Dendritic cell treated with granulocyte-macrophage colony-stimulating factor and Interleukin-4, amounts not matched to agents 40 ng/mL and 50 ng/mL, for 4 days (primary cell): Measurements from ENCODE around the gene CHAD.
A peak's percentile ranks its signal among the peaks of the same experiment; 100 is the strongest.
"Not testable (repeated sequence)": the region's sequence is repeated elsewhere in the genome, so short reads cannot be mapped to it uniquely, and the experiment has no call there.

Experiments used
- H3K27ac Mint-ChIP-seq: one replicate; pipeline ENCODE4 v1.8.0; 2022; ENCODE audit warnings: mild to moderate bottlenecking, mixed read lengths
- H3K27me3 Mint-ChIP-seq: one replicate; pipeline ENCODE4 v1.8.0; 2022; ENCODE audit warnings: mild to moderate bottlenecking, mixed read lengths
- H3K36me3 Mint-ChIP-seq: one replicate; pipeline ENCODE4 v1.8.0; 2022; ENCODE audit warnings: low read depth, mixed read lengths
- H3K4me1 Mint-ChIP-seq: one replicate; pipeline ENCODE4 v1.8.0; 2022; ENCODE audit warnings: low read depth, mixed read lengths
- H3K4me3 Mint-ChIP-seq: one replicate; pipeline ENCODE4 v1.8.0; 2022; ENCODE audit warnings: mild to moderate bottlenecking, moderate library complexity, mixed read lengths
- H3K9me3 Mint-ChIP-seq: one replicate; pipeline ENCODE4 v1.8.0; 2022; ENCODE audit warnings: mixed read lengths
- intact Hi-C: fragments of 100-400 bp; cut with micrococcal nuclease; formaldehyde crosslinking; loops from one replicate; pipeline ENCODE4 v1.15.0; 2022

The CHAD gene

DNA sequence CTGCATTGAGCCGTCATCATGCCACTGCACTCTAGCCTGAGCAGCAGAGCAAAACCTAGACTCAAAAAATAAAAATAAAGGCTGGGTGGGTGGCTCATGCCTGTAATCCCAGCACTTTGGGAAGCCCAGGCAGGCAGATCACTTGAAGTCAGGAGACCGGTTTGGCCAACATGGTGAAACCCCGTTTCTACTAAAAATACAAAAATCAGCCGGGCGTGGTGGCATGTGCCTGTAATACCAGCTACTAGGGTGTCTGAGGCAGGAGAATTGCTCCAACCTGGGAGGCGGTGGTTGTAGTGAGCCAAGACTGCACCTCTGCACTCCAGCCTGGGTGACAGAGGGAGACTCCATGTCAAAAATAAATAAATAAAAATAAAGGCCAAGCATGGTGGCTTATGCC is 40.6 kb downstream of the CHAD start:
- peaks cover 55% of the 10 kb centered on the region for H3K36me3 Mint-ChIP-seq
- peak overlapping the region; percentile 86 for H3K4me3 Mint-ChIP-seq
- H3K27ac Mint-ChIP-seq: peak overlapping the region; percentile 83
- intact Hi-C loops, H3K27me3 Mint-ChIP-seq, H3K9me3 Mint-ChIP-seq: not testable (repeated sequence)
- H3K4me1 Mint-ChIP-seq: peaks cover 51% of the 10 kb centered on the region

- Mint-ChIP-seq H3K4me3 (peak overlapping the region; percentile 86), H3K9me3 (no peaks in the 10 kb centered on the region), H3K36me3 (peaks cover 47% of the 10 kb centered on the region), H3K27me3 (no peaks in the 10 kb centered on the region), H3K27ac (peak overlapping the region; percentile 83), H3K4me1 (peaks cover 51% of the 10 kb centered on the region)
- intact Hi-C loops: loop anchor here (1.0 kb wide), 1 partner anchor 30 kb away; the partner anchor contains the start of gene LRRC59
Observed at GRCh38 chr17:50426814-50427787, 41.6 kb downstream of the CHAD start.

DNA sequence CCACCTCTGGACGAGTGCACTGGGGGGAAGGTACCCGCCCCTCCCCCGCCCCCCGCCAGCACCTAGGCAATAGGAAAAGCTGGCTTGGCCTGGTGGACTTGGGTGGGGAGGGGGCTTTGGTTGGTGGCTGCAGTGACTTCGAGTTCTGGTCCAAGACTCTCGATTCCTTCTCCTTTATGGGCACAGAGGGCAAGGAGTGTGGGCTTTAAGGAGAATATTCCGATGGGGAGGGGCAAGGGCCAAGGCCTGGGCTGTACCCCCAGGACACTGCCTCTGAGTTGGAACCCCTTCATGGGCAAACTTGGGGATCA is 42.3 kb downstream of the CHAD start:
- Mint-ChIP-seq H3K4me1 (peaks cover 56% of the 10 kb centered on the region), H3K27me3 (no peaks in the 10 kb centered on the region), H3K9me3 (no peaks in the 10 kb centered on the region), H3K27ac (peak overlapping the region; percentile 83), H3K4me3 (peak overlapping the region; percentile 86), H3K36me3 (peaks cover 40% of the 10 kb centered on the region)
- intact Hi-C loops: loop anchor here (1.0 kb wide), 1 partner anchor 29 kb away; the partner anchor contains the start of gene LRRC59

- H3K36me3 Mint-ChIP-seq: peaks cover 35% of the 10 kb centered on the region
- peak within 1 kb of the TSS; percentile 86 for H3K4me3 Mint-ChIP-seq
- no peaks in the 10 kb centered on the region for H3K9me3 Mint-ChIP-seq
- H3K4me1 Mint-ChIP-seq: peaks cover 61% of the 10 kb centered on the region
- intact Hi-C loops: loop anchor here (1.0 kb wide), 1 partner anchor 29 kb away; the partner anchor contains the start of gene LRRC59
- peak within 1 kb of the TSS; percentile 83 for H3K27ac Mint-ChIP-seq
- no peaks in the 10 kb centered on the region for H3K27me3 Mint-ChIP-seq
Observed at GRCh38 chr17:50425682-50426471, 42.8 kb downstream of the CHAD start, which contains the start of gene ACSF2. Gene ACSF2 (plus strand): TSS chr17:50426218. CDS start chr17:50426262, 44 bp downstream.

- Mint-ChIP-seq H3K27me3 (no peaks in the 10 kb centered on the region), H3K4me3 (peak overlapping the region; percentile 71), H3K9me3 (no peaks in the 10 kb centered on the region), H3K27ac (peak overlapping the region; percentile 83), H3K36me3 (peaks cover 33% of the 10 kb centered on the region), H3K4me1 (peaks cover 67% of the 10 kb centered on the region)
- intact Hi-C loops: no loop called here
Observed at GRCh38 chr17:50424996-50425681, 43.5 kb downstream of the CHAD start.

- no peaks in the 10 kb centered on the region for H3K9me3 Mint-ChIP-seq
- peak overlapping the region; percentile 83 for H3K27ac Mint-ChIP-seq
- no peaks in the 10 kb centered on the region for H3K27me3 Mint-ChIP-seq
- H3K36me3 Mint-ChIP-seq: peaks cover 26% of the 10 kb centered on the region
- H3K4me1 Mint-ChIP-seq: peaks cover 64% of the 10 kb centered on the region
- intact Hi-C loops: no loop called here
- H3K4me3 Mint-ChIP-seq: peak overlapping the region; percentile 27
Observed at GRCh38 chr17:50424246-50424995, 44.3 kb downstream of the CHAD start.

DNA sequence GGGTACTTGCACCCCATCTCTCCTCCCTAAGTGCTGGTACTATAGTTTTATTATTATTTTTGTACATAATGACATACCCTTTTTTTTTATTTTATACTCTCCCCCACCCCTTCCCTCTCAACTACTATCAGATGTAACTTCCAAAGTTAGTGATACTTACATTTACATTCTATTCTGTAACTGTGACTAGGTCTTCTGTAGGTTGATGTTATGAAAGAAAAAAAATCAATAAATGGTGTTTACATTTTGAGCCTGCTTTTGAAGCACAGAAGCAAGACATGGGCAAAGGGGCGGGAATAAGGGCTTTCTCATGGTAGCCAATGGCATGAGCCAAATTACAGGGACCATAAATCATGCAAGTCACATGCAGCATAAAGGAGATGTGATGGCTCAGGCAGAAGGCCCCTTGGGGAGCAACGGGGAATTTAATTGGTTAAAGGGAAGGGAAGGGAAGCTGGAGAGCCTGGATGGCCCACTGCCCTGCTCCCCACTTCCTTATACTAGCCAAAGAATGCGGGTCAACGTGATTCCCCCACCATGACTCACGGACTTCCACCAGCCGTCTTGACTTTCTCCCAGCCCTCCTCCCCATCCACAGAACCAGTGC is 45.0 kb downstream of the CHAD start:
- Mint-ChIP-seq H3K36me3 (peaks cover 19% of the 10 kb centered on the region), H3K4me3 (no peak overlapping the region), H3K4me1 (peaks cover 68% of the 10 kb centered on the region), H3K27ac (peak overlapping the region; percentile 83), H3K9me3 (no peaks in the 10 kb centered on the region), H3K27me3 (no peaks in the 10 kb centered on the region)
- intact Hi-C loops: no loop called here

DNA sequence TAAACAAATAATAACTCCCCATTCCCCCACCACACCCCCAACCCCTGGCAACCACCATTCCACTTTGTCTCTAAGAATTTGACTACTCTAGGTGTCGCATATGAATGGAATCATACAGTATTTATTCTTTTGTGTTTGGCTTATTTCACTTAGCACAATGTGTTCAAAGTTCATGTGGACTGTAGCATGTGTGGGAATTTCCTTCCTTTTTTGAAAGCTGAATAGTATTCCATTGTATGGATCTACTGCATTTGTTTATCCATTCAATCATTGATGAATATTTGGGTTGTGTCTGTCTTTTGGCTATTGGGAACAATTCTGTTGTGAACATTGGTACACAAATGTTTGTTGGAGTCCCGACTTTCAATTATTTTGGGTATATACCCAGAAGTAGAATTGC is 45.9 kb downstream of the CHAD start:
- H3K9me3 Mint-ChIP-seq: no peaks in the 10 kb centered on the region
- no peaks in the 10 kb centered on the region for H3K27me3 Mint-ChIP-seq
- peaks cover 13% of the 10 kb centered on the region for H3K36me3 Mint-ChIP-seq
- H3K4me1 Mint-ChIP-seq: peaks cover 64% of the 10 kb centered on the region
- H3K27ac Mint-ChIP-seq: no peak overlapping the region
- no peak overlapping the region for H3K4me3 Mint-ChIP-seq
- intact Hi-C loops: no loop called here

- Mint-ChIP-seq H3K9me3 (no peaks in the 10 kb centered on the region), H3K27ac (peak overlapping the region; percentile 87), H3K27me3 (peaks cover 2% of the 10 kb centered on the region), H3K36me3 (peaks cover under 1% of the 10 kb centered on the region), H3K4me3 (peak overlapping the region; percentile 38), H3K4me1 (peaks cover 53% of the 10 kb centered on the region)
- intact Hi-C loops: no loop called here
Observed at GRCh38 chr17:50421308-50422051, 47.2 kb downstream of the CHAD start.

GRCh38 chr17:50420419-50421112 is 48.1 kb downstream of the CHAD start:
- H3K4me1 Mint-ChIP-seq: peaks cover 50% of the 10 kb centered on the region
- intact Hi-C loops: no loop called here
- H3K27me3 Mint-ChIP-seq: peaks cover 2% of the 10 kb centered on the region
- H3K36me3 Mint-ChIP-seq: no peaks in the 10 kb centered on the region
- no peak overlapping the region for H3K4me3 Mint-ChIP-seq
- H3K9me3 Mint-ChIP-seq: no peaks in the 10 kb centered on the region
- H3K27ac Mint-ChIP-seq: peak overlapping the region; percentile 87

DNA sequence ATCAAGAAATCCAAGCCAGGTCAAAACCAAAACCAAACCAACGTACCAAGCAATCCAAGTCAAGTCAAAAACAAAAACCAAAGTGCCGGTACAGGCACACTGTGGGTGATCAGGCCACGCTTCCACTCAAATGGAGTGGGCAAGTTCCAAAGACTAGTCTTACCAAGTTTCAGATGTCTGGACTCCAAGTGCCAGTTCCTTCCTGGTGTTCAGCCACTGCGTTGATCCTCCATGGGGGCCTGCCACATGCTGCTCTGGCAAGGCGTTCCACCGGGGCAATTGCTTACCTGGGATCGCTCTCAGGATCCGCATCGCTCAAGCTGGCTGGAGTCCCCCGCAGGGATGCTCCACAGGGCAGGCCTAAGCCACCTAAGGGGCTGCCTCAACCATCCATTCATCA is 49.1 kb downstream of the CHAD start:
- H3K9me3 Mint-ChIP-seq, H3K36me3 Mint-ChIP-seq, intact Hi-C loops, H3K27me3 Mint-ChIP-seq, H3K4me3 Mint-ChIP-seq: not testable (repeated sequence)
- H3K4me1 Mint-ChIP-seq: peaks cover 40% of the 10 kb centered on the region
- H3K27ac Mint-ChIP-seq: peak overlapping the region; percentile 87

- H3K27me3 Mint-ChIP-seq: peaks cover 11% of the 10 kb centered on the region
- peaks cover 12% of the 10 kb centered on the region for H3K4me1 Mint-ChIP-seq
- no peaks in the 10 kb centered on the region for H3K36me3 Mint-ChIP-seq
- no peaks in the 10 kb centered on the region for H3K9me3 Mint-ChIP-seq
- no peak overlapping the region for H3K4me3 Mint-ChIP-seq
- H3K27ac Mint-ChIP-seq: no peak overlapping the region
- intact Hi-C loops: no loop called here
Observed at GRCh38 chr17:50414808-50415207, 53.9 kb downstream of the CHAD start.
